Naive thymus-derived CD8-positive, alpha-beta T cell (primary cell): ENCODE measurements around the gene OR52K2. TPM values are rescaled to one million over a fixed set of nuclear protein-coding genes. Genes with fewer than 3 reads are reported as not detected.
"Not testable (repeated sequence)": the region's sequence is repeated elsewhere in the genome, so short reads cannot be mapped to it uniquely, and the experiment has no call there.

Experiments
- ATAC-seq, 2 donors: fragments of 150-1000 bp; cut with Tn5 transposase in 1 of 2; sonication (Bioruptor Pico), chemical (Tn5 transposase) in 1 of 2; 1 replicate in 1 of 2; 2 replicates in 1 of 2; pipeline ENCODE4 v1.10.0; 2021; ENCODE audit warnings: mild to moderate bottlenecking in 2 of 2, moderate library complexity in 2 of 2
- POLR2A ChIA-PET: fragments of 350-600 bp; sonication (Branson Sonifier 250); formaldehyde crosslinking; loops from one replicate; lab custom pipeline; 2021; ENCODE audit warnings: antibody characterized with exemption; lab: Charles Lee
- DNase-seq, 10 donors: peaks; one replicate each; pipeline versions ENCODE4 v3.0.0 to v3.0.0-alpha.2; 2020 to 2022
- H3K27ac Mint-ChIP-seq, 10 donors: one replicate each; pipeline ENCODE4 v1.8.0; 2020 to 2022; ENCODE audit warnings: mild to moderate bottlenecking in 10 of 10, mixed read lengths in 10 of 10, moderate library complexity in 4 of 10, inconsistent platforms in 1 of 10
- H3K27me3 Mint-ChIP-seq, 5 donors: one replicate each; pipeline ENCODE4 v1.8.0; 2021 to 2022; ENCODE audit warnings: mixed read lengths in 5 of 5
- H3K36me3 Mint-ChIP-seq, 3 donors: one replicate each; pipeline ENCODE4 v1.8.0; 2020 to 2022; ENCODE audit warnings: mixed read lengths in 3 of 3, mild to moderate bottlenecking in 2 of 3, inconsistent platforms in 1 of 3
- H3K4me1 Mint-ChIP-seq, 4 donors: one replicate each; pipeline ENCODE4 v1.8.0; 2021 to 2022; ENCODE audit warnings: mixed read lengths in 4 of 4
- H3K4me3 Mint-ChIP-seq, 10 donors: one replicate each; pipeline ENCODE4 v1.8.0; 2020 to 2022; ENCODE audit warnings: mild to moderate bottlenecking in 10 of 10, mixed read lengths in 10 of 10, moderate library complexity in 6 of 10, inconsistent platforms in 1 of 10
- H3K9me3 Mint-ChIP-seq, 9 donors: one replicate each; pipeline ENCODE4 v1.8.0; 2020 to 2022; ENCODE audit warnings: mixed read lengths in 9 of 9, mild to moderate bottlenecking in 3 of 9, inconsistent platforms in 1 of 9, moderate library complexity in 1 of 9
- polyA plus RNA-seq, 3 donors: library from polyadenylated mRNA; unstranded; fragments of 300-500 nt; fragmentation: Illumina TruSeq; gene quantifications; one replicate each; pipeline ENCODE4 v1.2.3, GENCODE V29; 2021
- total RNA-seq, 8 experiments: library from RNA in 2 of 8; stranded (reverse) in 2 of 8; gene quantifications; one replicate each; pipeline ENCODE4 v1.2.3 and lab custom pipeline; 2021 to 2026

Gene OR52K2
- total RNA-seq: not detected
- polyA plus RNA-seq: not detected
- total RNA-seq (lab: John Stamatoyannopoulos, UW): 0 reads per million in 6 experiments

- Mint-ChIP-seq H3K36me3 (peaks cover 0 to 6% (median 3%) of the 10 kb centered on the region in 3 donors), H3K27ac (peak within 1 kb of the TSS in 1 of 10 donors; percentile 45), H3K4me1 (peaks cover 0 to under 1% (median 0%) of the 10 kb centered on the region in 4 donors), H3K4me3 (peak within 1 kb of the TSS in 1 of 10 donors; percentile 42), H3K9me3 (peaks cover 0 to 6% (median 2%) of the 10 kb centered on the region in 9 donors), H3K27me3 (peaks cover 0 to 10% (median 3%) of the 10 kb centered on the region in 5 donors)
- DNase-seq (no peak), ATAC-seq (no peak)
- POLR2A ChIA-PET: no interaction called here
These were observed at the start of gene OR52K2 for GRCh38 chr11:4448995-4449394. TSS of gene OR52K2 (plus strand) at chr11:4449295. CDS start at chr11:4449340, 45 bp downstream.

DNA sequence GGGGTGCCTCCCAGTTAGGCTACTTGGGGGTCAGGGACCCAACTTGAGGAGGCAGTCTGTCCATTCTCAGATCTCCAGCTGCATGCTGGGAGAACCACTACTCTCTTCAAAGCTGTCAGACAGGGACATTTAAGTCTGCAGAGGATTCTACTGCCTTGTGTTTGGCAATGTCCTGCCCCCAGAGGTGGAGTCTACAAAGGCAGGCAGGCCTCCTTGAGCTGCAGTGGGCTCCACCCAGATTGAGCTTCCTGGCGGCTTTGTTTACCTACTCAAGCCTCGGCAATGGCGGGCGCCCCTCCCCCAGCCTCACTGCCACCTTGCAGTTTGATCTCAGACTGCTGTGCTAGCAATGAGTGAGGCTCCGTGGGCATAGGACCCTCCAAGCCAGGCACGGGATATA is 42.9 kb upstream of the OR52K2 start:
- H3K27ac Mint-ChIP-seq, ATAC-seq, POLR2A ChIA-PET, H3K4me3 Mint-ChIP-seq, DNase-seq, H3K4me1 Mint-ChIP-seq: not testable (repeated sequence)
- H3K36me3 Mint-ChIP-seq: peaks cover 2 to 19% (median 12%) of the 10 kb centered on the region in 3 donors
- H3K9me3 Mint-ChIP-seq: peaks cover 0 to 42% (median 12%) of the 10 kb centered on the region in 9 donors
- peaks cover 2 to 29% (median 17%) of the 10 kb centered on the region in 5 donors for H3K27me3 Mint-ChIP-seq

- Mint-ChIP-seq H3K27me3 (peaks cover 3 to 14% (median 6%) of the 10 kb centered on the region in 5 donors), H3K27ac (peak overlapping the region in 1 of 10 donors; percentile 1), H3K36me3 (no peaks in the 10 kb centered on the region), H3K4me1 (no peaks in the 10 kb centered on the region), H3K9me3 (no peaks in the 10 kb centered on the region), H3K4me3 (no peak overlapping the region)
- ATAC-seq: no peak
- POLR2A ChIA-PET: no interaction called here
- no peak for DNase-seq
These were observed 32.8 kb upstream of the OR52K2 start for GRCh38 chr11:4416306-4416705.

GRCh38 chr11:4416816-4417215 is 32.3 kb upstream of the OR52K2 start:
- DNase-seq (no peak), ATAC-seq (no peak)
- Mint-ChIP-seq H3K4me3 (no peak overlapping the region), H3K9me3 (no peaks in the 10 kb centered on the region), H3K4me1 (no peaks in the 10 kb centered on the region), H3K27ac (peak overlapping the region in 1 of 10 donors; percentile 1), H3K36me3 (no peaks in the 10 kb centered on the region), H3K27me3 (peaks cover 3 to 14% (median 6%) of the 10 kb centered on the region in 5 donors)
- POLR2A ChIA-PET: no interaction called here

- Mint-ChIP-seq H3K27me3 (peaks cover 3 to 14% (median 5%) of the 10 kb centered on the region in 5 donors), H3K36me3 (no peaks in the 10 kb centered on the region), H3K4me3 (no peak overlapping the region), H3K27ac (no peak overlapping the region), H3K4me1 (no peaks in the 10 kb centered on the region), H3K9me3 (peaks cover 0 to under 1% (median 0%) of the 10 kb centered on the region in 9 donors)
- DNase-seq: no peak
- POLR2A ChIA-PET: no interaction called here
- no peak for ATAC-seq
These were observed 30.7 kb upstream of the OR52K2 start for GRCh38 chr11:4418403-4418802.

GRCh38 chr11:4430051-4430450 is 19.0 kb upstream of the OR52K2 start:
- Mint-ChIP-seq H3K4me1 (no peaks in the 10 kb centered on the region), H3K36me3 (no peaks in the 10 kb centered on the region), H3K27me3 (peaks cover 1 to 12% (median 5%) of the 10 kb centered on the region in 5 donors), H3K4me3 (no peak overlapping the region), H3K27ac (no peak overlapping the region), H3K9me3 (peaks cover 0 to 2% (median 0%) of the 10 kb centered on the region in 9 donors)
- ATAC-seq (no peak), DNase-seq (no peak)
- POLR2A ChIA-PET: no interaction called here

DNA sequence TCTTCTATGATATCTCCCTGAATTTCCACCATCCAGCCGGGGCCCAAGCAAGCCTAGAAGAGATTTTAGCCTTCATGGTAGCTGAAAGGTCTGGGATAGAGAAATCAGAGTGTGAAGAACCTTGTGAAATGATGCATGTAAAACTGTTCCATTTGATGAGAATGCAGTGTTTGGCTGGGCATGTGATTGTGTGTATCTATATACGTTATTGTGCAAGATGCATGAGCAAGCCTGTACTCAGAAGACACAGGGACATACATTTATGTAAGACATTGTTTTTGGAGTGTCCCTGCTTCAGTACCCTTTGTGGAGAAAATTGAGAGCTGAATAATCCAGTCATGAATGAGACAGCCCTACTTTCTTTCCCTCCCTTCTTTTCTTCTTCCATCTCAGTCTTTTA is 15.2 kb upstream of the OR52K2 start:
- DNase-seq: no peak
- Mint-ChIP-seq H3K36me3 (peaks cover 0 to 4% (median 0%) of the 10 kb centered on the region in 3 donors), H3K4me3 (no peak overlapping the region), H3K27ac (no peak overlapping the region), H3K9me3 (peaks cover 0 to 4% (median 2%) of the 10 kb centered on the region in 9 donors), H3K4me1 (no peaks in the 10 kb centered on the region), H3K27me3 (peaks cover 6 to 29% (median 7%) of the 10 kb centered on the region in 5 donors)
- POLR2A ChIA-PET: no interaction called here
- ATAC-seq: no peak

DNA sequence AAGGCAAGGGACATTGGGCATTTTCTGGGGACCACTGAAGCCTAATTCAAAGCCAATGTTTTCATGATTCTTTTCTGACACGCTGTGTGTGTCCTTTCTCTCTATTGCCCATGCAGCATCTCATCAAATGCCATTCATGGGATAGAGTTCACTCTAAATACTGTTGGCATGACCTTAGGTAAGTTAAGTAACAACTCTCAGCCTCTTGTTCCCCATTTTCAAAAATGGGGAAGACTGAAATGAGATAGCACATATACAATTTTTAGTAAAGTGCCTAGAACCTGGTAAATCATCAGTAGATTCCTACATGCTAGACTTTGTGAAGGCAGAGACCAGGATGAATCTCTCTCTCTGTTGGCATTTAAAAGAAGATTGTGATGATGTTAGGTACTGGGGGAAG is 12.7 kb upstream of the OR52K2 start:
- ATAC-seq (no peak), DNase-seq (no peak)
- Mint-ChIP-seq H3K27ac (no peak overlapping the region), H3K9me3 (peaks cover 0 to 10% (median 6%) of the 10 kb centered on the region in 9 donors), H3K27me3 (peaks cover 2 to 26% (median 6%) of the 10 kb centered on the region in 5 donors), H3K4me3 (no peak overlapping the region), H3K4me1 (no peaks in the 10 kb centered on the region), H3K36me3 (peaks cover 0 to 8% (median 0%) of the 10 kb centered on the region in 3 donors)
- POLR2A ChIA-PET: no interaction called here

DNA sequence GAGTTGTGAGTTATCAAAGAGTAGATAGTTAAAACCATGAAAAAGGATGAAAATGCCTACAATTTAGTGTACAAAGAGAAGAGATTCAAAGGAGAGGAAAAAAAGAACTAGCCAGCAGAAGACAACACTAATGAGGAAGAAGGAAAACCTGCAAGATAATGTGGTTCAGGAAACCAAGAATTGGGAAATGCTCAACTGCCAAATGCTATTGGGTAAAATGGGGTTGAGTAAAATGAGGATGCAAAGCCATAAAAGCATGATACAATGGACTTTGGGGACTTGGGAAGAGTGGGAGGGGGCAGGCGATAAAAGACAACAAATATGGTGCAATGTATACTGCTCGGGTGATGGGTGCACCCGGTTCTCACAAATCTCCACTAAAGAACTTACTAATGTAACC is 7.6 kb upstream of the OR52K2 start:
- no peak overlapping the region for H3K4me3 Mint-ChIP-seq
- peaks cover 0 to 10% (median 7%) of the 10 kb centered on the region in 9 donors for H3K9me3 Mint-ChIP-seq
- H3K27ac Mint-ChIP-seq: no peak overlapping the region
- peaks cover 5 to 18% (median 5%) of the 10 kb centered on the region in 5 donors for H3K27me3 Mint-ChIP-seq
- no peak for DNase-seq
- no peak for ATAC-seq
- POLR2A ChIA-PET: no interaction called here
- peaks cover 0 to 8% (median 0%) of the 10 kb centered on the region in 3 donors for H3K36me3 Mint-ChIP-seq
- H3K4me1 Mint-ChIP-seq: no peaks in the 10 kb centered on the region

GRCh38 chr11:4443232-4443891 is 5.7 kb upstream of the OR52K2 start:
- H3K4me3 Mint-ChIP-seq: no peak overlapping the region
- H3K9me3 Mint-ChIP-seq: peaks cover 0 to 10% (median 7%) of the 10 kb centered on the region in 9 donors
- H3K27me3 Mint-ChIP-seq: peaks cover 2 to 11% (median 5%) of the 10 kb centered on the region in 5 donors
- ATAC-seq: no peak
- POLR2A ChIA-PET: no interaction called here
- H3K4me1 Mint-ChIP-seq: no peaks in the 10 kb centered on the region
- H3K27ac Mint-ChIP-seq: no peak overlapping the region
- DNase-seq: no peak
- peaks cover 0 to 8% (median 0%) of the 10 kb centered on the region in 3 donors for H3K36me3 Mint-ChIP-seq

DNA sequence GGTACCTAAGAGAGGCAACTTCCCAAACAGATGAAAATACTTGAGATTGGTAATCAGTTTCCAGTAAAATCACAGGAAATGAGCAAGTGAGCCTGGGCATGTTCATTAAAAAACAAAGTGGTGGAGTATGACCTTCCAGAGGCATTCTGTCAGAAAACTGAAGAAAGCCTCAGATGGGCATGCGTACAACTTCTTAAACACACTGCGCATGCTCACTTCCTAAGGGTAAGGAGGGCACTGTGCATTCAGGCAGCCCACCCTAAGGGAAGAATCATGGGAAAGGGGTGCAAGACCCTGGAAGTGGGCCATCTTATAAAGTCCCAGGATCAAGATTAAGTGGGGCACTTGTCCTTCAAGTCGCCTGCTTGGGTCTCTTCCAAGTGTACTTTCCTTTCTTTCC is 4.0 kb downstream of the OR52K2 start:
- ATAC-seq: no peak
- POLR2A ChIA-PET: no interaction called here
- Mint-ChIP-seq H3K27me3 (peaks cover 1 to 25% (median 12%) of the 10 kb centered on the region in 5 donors), H3K27ac (no peak overlapping the region), H3K36me3 (peaks cover 0 to 15% (median 6%) of the 10 kb centered on the region in 3 donors), H3K4me1 (peaks cover 0 to 5% (median 2%) of the 10 kb centered on the region in 4 donors), H3K4me3 (no peak overlapping the region), H3K9me3 (peaks cover 0 to 21% (median 7%) of the 10 kb centered on the region in 9 donors)
- no peak for DNase-seq

DNA sequence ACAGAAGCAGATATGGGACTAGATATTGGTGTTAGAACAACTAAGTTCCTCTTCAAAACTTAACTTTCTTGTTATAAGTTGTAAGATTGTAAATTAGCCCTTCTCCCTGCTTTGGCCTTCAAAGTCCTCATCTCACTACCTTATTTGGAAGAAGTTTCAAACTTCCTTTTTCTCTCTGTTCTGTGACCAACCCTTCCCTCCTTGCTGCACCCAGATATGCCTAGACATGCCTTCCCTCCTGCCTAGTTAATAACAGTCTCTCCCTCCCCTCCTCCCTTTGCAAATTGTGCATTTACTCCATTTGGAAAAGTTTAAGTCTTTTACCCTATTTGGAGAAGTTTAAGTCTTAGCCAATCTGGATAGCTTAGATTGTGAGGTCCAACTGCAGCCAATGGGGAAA is 4.9 kb downstream of the OR52K2 start:
- Mint-ChIP-seq H3K4me3 (no peak overlapping the region), H3K27me3 (peaks cover 3 to 29% (median 15%) of the 10 kb centered on the region in 5 donors), H3K27ac (no peak overlapping the region), H3K4me1 (peaks cover 0 to 5% (median 2%) of the 10 kb centered on the region in 4 donors), H3K36me3 (peaks cover 0 to 15% (median 6%) of the 10 kb centered on the region in 3 donors), H3K9me3 (peaks cover 0 to 21% (median 7%) of the 10 kb centered on the region in 9 donors)
- ATAC-seq (no peak), DNase-seq (no peak)
- POLR2A ChIA-PET: no interaction called here

DNA sequence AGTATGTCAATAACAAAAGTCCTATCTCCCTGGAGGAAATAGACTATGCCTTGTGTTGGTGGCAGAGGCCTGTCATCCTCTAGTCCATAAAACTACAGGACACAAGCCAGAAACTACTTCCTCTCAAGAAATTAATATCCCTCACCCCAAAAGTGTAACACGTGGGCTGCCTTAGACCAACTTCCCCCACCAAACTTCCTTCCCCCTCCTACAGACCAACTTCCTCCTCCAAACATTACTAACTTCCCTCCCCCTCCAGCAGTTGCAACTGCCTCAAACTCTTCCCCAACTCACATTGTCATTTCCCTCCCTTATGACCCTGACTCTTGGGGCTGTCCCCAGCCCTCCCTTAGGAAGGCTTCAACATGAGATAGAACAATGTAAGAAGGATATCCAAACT is 6.3 kb downstream of the OR52K2 start:
- H3K36me3 Mint-ChIP-seq: peaks cover 0 to 15% (median 6%) of the 10 kb centered on the region in 3 donors
- ATAC-seq: no peak
- no peak overlapping the region for H3K27ac Mint-ChIP-seq
- H3K4me1 Mint-ChIP-seq: peaks cover 0 to 5% (median 2%) of the 10 kb centered on the region in 4 donors
- no peak overlapping the region for H3K4me3 Mint-ChIP-seq
- H3K9me3 Mint-ChIP-seq: peaks cover 0 to 21% (median 7%) of the 10 kb centered on the region in 9 donors
- peaks cover 3 to 35% (median 20%) of the 10 kb centered on the region in 5 donors for H3K27me3 Mint-ChIP-seq
- no peak for DNase-seq
- POLR2A ChIA-PET: no interaction called here
